HepG2 (cell line): Measurements from ENCODE around the gene ECHS1. TPM values are rescaled to one million over a fixed set of nuclear protein-coding genes. Genes with fewer than 3 reads are reported as not detected.

Source experiments
- ATF1 ChIP-seq: IDR thresholded peaks from 2 replicates; pipeline ENCODE4 v1.6.1; 2016; ENCODE audit warnings: mild to moderate bottlenecking, control low read depth
- CBFB ChIP-seq: sonication (generic); formaldehyde crosslinking; IDR thresholded peaks from 2 replicates; pipeline ENCODE4 v1.4.0; 2020; ENCODE audit warnings: missing genetic modification reagents
- CCDC6 ChIP-seq: sonication (generic); formaldehyde crosslinking; IDR thresholded peaks from 2 replicates; pipeline ENCODE4 v1.8.1; 2022; ENCODE audit warnings: mild to moderate bottlenecking, missing genetic modification reagents, moderate library complexity
- EED ChIP-seq: sonication (generic); formaldehyde crosslinking; IDR thresholded peaks from 2 replicates; pipeline ENCODE4 v1.5.0; 2020; ENCODE audit warnings: mild to moderate bottlenecking, missing genetic modification reagents
- GATAD2A ChIP-seq: IDR thresholded peaks from 2 replicates; pipeline ENCODE4 v1.6.1; 2016
- HMG20A ChIP-seq: IDR thresholded peaks from 2 replicates; pipeline ENCODE4 v1.6.1; 2016; ENCODE audit warnings: borderline replicate concordance
- HMG20B ChIP-seq: conservative IDR thresholded peaks from 2 replicates; pipeline ENCODE4 v1.6.1; 2016; ENCODE audit warnings: missing genetic modification reagents, missing compliant biosample characterization
- HOXA3 ChIP-seq: sonication (generic); formaldehyde crosslinking; IDR thresholded peaks from 2 replicates; pipeline ENCODE4 v1.5.0; 2020; ENCODE audit warnings: missing genetic modification reagents
- IRX3 ChIP-seq: sonication (generic); formaldehyde crosslinking; IDR thresholded peaks from 2 replicates; pipeline ENCODE4 v1.8.1; 2023; ENCODE audit warnings: mild to moderate bottlenecking, low read depth, missing genetic modification reagents, borderline replicate concordance
- KDM4B ChIP-seq: sonication (generic); formaldehyde crosslinking; IDR thresholded peaks from 2 replicates; pipeline ENCODE4 v1.4.0; 2020; ENCODE audit warnings: missing genetic modification reagents
- KLF11 ChIP-seq: IDR thresholded peaks from 2 replicates; pipeline ENCODE4 v1.6.1; 2016; ENCODE audit warnings: missing compliant biosample characterization
- MATR3 ChIP-seq: sonication (generic); formaldehyde crosslinking; IDR thresholded peaks from 2 replicates; pipeline ENCODE4 v1.4.0; 2020; ENCODE audit warnings: missing genetic modification reagents
- NR2F6 ChIP-seq, 2 experiments: IDR thresholded peaks; 2 replicates each; pipeline ENCODE4 v1.6.1; 2016; ENCODE audit warnings: antibody characterized with exemption in 1 of 2, mild to moderate bottlenecking in 1 of 2
- RAD21 ChIP-seq: fragments of 450-650 bp; formaldehyde crosslinking; IDR thresholded peaks from 2 replicates; pipeline ENCODE4 v1.5.0; 2020; ENCODE audit warnings: mild to moderate bottlenecking
- TSC22D2 ChIP-seq: sonication (generic); formaldehyde crosslinking; IDR thresholded peaks from 2 replicates; pipeline ENCODE4 v1.5.1; 2020; ENCODE audit warnings: missing genetic modification reagents, mild to moderate bottlenecking, borderline replicate concordance
- ZBTB34 ChIP-seq: sonication (generic); formaldehyde crosslinking; IDR thresholded peaks from 2 replicates; pipeline ENCODE4 v1.8.0; 2022; ENCODE audit warnings: mild to moderate bottlenecking, missing genetic modification reagents
- ZFP90 ChIP-seq: sonication (generic); formaldehyde crosslinking; IDR thresholded peaks from 2 replicates; pipeline ENCODE4 v1.8.0; 2022; ENCODE audit warnings: missing genetic modification reagents, mild to moderate bottlenecking, inconsistent platforms, borderline replicate concordance
- ZNF235 ChIP-seq: sonication (generic); formaldehyde crosslinking; IDR thresholded peaks from 2 replicates; pipeline ENCODE4 v1.8.1; 2023; ENCODE audit warnings: mild to moderate bottlenecking, missing genetic modification reagents, borderline replicate concordance
- ZNF263 ChIP-seq: sonication (generic); formaldehyde crosslinking; IDR thresholded peaks from 2 replicates; pipeline ENCODE4 v1.4.0; 2020; ENCODE audit warnings: missing genetic modification reagents
- ZNF546 ChIP-seq: sonication (generic); formaldehyde crosslinking; conservative IDR thresholded peaks from 2 replicates; pipeline ENCODE4 v1.8.1; 2023; ENCODE audit warnings: mild to moderate bottlenecking, missing genetic modification reagents
- ZNF580 ChIP-seq: IDR thresholded peaks from 2 replicates; pipeline ENCODE4 v1.6.1; 2016; ENCODE audit warnings: low read depth, borderline replicate concordance
- ZNF670 ChIP-seq: sonication (generic); formaldehyde crosslinking; IDR thresholded peaks from 2 replicates; pipeline ENCODE4 v1.8.0; 2022; ENCODE audit warnings: mild to moderate bottlenecking, missing genetic modification reagents, borderline replicate concordance
- ZNF790 ChIP-seq: sonication (generic); formaldehyde crosslinking; IDR thresholded peaks from 2 replicates; pipeline ENCODE4 v1.8.0; 2022; ENCODE audit warnings: missing genetic modification reagents, mild to moderate bottlenecking, borderline replicate concordance
- polyA plus RNA-seq, 8 experiments: library from polyadenylated mRNA; depleted of rRNA in 3 of 8; stranded (reverse) in 7 of 8; unstranded in 1 of 8; fragments of >200 nt; fragmentation: Illumina TruSeq in 4 of 8; extraction: Trizol in 4 of 8; gene quantifications; 2 replicates each; pipeline versions ENCODE4 v1.2.1 to v1.2.3, GENCODE V29; 2011 to 2016; ENCODE audit warnings: low read depth in 4 of 8, missing spikeins in 1 of 8, mixed read lengths in 1 of 8; ENCODE audit not compliant: insufficient read depth in 1 of 8
- total RNA-seq, 5 experiments: library from RNA; depleted of rRNA; stranded (reverse); fragments of >200 nt; fragmentation: Illumina TruSeq; extraction: Trizol; gene quantifications; 2 replicates each; pipeline ENCODE4 v1.2.3, GENCODE V29; 2016; ENCODE audit warnings: low read depth in 1 of 5
- TF ChIP-seq, protein P1 (sequence below): sonication (generic); formaldehyde crosslinking; IDR thresholded peaks from 2 replicates; pipeline ENCODE4 v1.5.0; 2020; ENCODE audit warnings: mild to moderate bottlenecking, missing genetic modification reagents
- TF ChIP-seq, protein P2 (sequence below): sonication (generic); formaldehyde crosslinking; IDR thresholded peaks from 2 replicates; pipeline ENCODE4 v1.9.0; 2021; ENCODE audit warnings: missing genetic modification reagents, borderline replicate concordance

Gene ECHS1
- total and polyA plus RNA-seq, 2 of the 13 experiments (the other 11 are each of a cell fraction or from before 2014, with no cell fraction given): 32.7 to 195 TPM

DNA sequence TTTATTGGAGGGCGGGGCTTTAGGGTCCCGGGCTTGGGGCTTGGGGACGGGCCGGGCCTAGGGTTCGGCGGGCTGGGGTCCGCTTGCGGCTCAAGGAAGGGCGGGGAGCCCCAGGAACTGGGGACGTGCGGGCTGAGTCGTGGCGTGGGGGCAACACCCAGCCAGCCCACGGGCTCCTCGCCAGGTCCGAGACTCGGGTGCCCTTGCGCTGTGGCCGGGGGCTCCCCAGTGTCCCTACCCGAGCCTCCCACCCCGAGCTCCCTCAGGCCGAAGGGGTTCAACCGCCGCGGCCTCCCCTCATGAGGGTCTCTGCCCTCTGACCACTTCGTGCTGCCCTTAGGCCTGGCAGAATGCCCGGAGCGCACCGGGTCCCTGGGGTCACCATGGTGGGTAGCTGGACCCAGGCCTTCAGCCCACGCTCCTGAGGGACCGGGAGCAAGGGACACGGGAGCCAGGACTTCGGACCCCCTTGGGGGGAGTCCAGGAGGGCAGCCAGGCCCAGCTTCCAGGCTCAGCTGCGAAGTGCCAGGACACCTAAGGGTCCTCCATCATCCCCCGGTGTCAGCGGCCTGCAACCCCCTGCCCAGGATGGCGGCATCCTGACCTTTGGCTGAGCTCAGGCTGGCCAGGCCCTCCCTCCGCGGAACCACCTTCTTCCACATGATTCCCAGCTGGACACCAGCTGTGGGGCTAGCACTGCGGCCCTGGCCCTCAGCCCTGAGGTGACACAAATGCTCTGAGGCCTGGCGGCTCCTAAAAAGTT is 14.8 kb downstream of the ECHS1 start (continued):
- TF ChIP-seq ZNF790: no peak
- no peak for TF ChIP-seq HMG20A (CRISPR knock-in tag)
- TF ChIP-seq ZNF580: no peak
- peak; percentile 56 for TF ChIP-seq NR2F6 (IDR thresholded peaks at IDR 0.05)
- peak; percentile 64; the same call in 1 of the 2 replicates for TF ChIP-seq NR2F6 (CRISPR knock-in tag; IDR thresholded peaks at IDR 0.05)
- TF ChIP-seq CCDC6 (CRISPR knock-in tag): no peak
- TF ChIP-seq KDM4B: no peak
- no peak for TF ChIP-seq TSC22D2
- TF ChIP-seq IRX3 (CRISPR knock-in tag): no peak
- TF ChIP-seq ZNF670 (CRISPR knock-in tag): 0 out of 2 replicates have a peak, but pooled peaks have one; percentile 44
- peak; percentile 39; the same call in 1 of the 2 replicates for TF ChIP-seq GATAD2A
- TF ChIP-seq, protein P1, sequence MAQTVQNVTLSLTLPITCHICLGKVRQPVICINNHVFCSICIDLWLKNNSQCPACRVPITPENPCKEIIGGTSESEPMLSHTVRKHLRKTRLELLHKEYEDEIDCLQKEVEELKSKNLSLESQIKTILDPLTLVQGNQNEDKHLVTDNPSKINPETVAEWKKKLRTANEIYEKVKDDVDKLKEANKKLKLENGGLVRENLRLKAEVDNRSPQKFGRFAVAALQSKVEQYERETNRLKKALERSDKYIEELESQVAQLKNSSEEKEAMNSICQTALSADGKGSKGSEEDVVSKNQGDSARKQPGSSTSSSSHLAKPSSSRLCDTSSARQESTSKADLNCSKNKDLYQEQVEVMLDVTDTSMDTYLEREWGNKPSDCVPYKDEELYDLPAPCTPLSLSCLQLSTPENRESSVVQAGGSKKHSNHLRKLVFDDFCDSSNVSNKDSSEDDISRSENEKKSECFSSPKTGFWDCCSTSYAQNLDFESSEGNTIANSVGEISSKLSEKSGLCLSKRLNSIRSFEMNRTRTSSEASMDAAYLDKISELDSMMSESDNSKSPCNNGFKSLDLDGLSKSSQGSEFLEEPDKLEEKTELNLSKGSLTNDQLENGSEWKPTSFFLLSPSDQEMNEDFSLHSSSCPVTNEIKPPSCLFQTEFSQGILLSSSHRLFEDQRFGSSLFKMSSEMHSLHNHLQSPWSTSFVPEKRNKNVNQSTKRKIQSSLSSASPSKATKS: no peak
- peak; percentile 70; the same call in 1 of the 2 replicates for TF ChIP-seq HOXA3 (CRISPR knock-in tag)
- TF ChIP-seq, protein P2, sequence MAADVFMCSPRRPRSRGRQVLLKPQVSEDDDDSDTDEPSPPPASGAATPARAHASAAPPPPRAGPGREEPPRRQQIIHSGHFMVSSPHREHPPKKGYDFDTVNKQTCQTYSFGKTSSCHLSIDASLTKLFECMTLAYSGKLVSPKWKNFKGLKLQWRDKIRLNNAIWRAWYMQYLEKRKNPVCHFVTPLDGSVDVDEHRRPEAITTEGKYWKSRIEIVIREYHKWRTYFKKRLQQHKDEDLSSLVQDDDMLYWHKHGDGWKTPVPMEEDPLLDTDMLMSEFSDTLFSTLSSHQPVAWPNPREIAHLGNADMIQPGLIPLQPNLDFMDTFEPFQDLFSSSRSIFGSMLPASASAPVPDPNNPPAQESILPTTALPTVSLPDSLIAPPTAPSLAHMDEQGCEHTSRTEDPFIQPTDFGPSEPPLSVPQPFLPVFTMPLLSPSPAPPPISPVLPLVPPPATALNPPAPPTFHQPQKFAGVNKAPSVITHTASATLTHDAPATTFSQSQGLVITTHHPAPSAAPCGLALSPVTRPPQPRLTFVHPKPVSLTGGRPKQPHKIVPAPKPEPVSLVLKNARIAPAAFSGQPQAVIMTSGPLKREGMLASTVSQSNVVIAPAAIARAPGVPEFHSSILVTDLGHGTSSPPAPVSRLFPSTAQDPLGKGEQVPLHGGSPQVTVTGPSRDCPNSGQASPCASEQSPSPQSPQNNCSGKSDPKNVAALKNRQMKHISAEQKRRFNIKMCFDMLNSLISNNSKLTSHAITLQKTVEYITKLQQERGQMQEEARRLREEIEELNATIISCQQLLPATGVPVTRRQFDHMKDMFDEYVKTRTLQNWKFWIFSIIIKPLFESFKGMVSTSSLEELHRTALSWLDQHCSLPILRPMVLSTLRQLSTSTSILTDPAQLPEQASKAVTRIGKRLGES (CRISPR knock-in tag): no peak
- TF ChIP-seq ZNF263: peak; percentile 14; the same call in 1 of the 2 replicates
- no peak for TF ChIP-seq MATR3 (CRISPR knock-in tag)
- TF ChIP-seq HMG20B (CRISPR knock-in tag): no peak
- no peak for TF ChIP-seq ZNF235 (CRISPR knock-in tag)
- no peak for TF ChIP-seq ZBTB34
- TF ChIP-seq ATF1 (CRISPR knock-in tag): no peak
- TF ChIP-seq EED (CRISPR knock-in tag): no peak
- no peak; the same call in 1 of the 2 replicates for TF ChIP-seq ZNF546 (CRISPR knock-in tag)
- TF ChIP-seq KLF11 (CRISPR knock-in tag): no peak
- TF ChIP-seq RAD21 (CRISPR knock-in tag): no peak
- no peak for TF ChIP-seq ZFP90 (CRISPR knock-in tag)
- TF ChIP-seq CBFB (CRISPR knock-in tag): 0 out of 2 replicates have a peak, but pooled peaks have one; percentile 44
